GM19238 (cell line): ENCODE data around the gene KNSTRN.

Experiments
- DNase-seq: peaks from one replicate; pipeline ENCODE4 v3.0.0; 2011; ENCODE audit warnings: low spot score; ENCODE audit not compliant: insufficient read length

The KNSTRN gene

DNA sequence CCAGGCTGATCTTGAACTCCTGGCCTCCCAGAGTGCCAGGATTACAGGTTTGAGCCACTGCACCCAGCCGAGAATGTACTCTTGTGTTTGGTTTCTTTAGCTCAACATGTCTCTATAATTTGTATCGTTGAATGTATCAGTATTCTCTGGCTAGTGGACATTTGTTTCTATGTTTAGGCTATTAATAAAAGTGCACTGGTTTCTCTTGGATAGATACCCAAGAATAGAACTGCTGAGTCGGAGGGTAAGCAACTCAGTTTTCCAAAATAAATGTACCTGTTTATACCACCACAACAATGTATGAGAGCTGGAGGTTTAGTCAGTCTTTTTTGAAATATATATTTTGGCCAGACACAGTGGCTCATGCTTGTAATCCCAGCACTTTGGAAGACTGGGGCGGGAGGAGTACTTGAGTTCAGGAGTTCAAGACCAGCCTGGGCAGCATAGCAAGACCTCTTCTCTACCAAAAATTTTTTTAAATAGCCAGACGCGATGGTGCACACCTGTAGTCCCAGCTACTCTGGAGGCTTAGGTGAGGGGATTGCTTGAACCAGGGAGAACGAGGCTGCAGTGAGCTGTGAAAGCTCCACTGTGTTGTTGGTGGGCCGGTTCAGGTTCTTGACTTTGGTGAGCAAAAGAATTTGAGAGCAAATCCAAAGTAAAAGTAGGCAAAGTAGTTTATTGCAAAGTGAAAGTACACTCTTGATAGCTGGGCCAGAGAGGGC is 15.3 kb downstream of the KNSTRN start:
- DNase-seq, result no peak

DNA sequence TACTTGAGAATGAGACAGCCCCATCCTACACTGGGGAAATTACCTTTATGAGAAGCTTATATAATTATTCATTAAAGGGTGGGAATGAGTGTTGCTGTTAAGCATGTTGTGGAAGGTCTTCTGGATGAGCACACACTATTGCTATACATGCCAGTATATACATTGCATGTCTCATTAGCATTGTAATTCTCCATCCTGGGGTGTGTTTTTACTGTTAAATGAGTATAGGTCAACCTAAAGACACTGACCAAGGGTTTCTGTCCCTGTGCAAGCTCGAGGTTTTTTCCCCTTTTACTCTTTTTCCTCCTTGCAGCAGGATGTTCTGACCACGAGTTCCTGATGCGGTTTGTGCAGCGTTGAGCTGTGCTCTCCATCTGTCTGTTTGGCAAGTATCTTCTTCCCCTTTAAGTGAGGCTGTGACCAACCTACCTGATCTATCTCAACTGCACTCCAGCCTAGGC is 15.9 kb downstream of the KNSTRN start:
- no peak for DNase-seq

DNA sequence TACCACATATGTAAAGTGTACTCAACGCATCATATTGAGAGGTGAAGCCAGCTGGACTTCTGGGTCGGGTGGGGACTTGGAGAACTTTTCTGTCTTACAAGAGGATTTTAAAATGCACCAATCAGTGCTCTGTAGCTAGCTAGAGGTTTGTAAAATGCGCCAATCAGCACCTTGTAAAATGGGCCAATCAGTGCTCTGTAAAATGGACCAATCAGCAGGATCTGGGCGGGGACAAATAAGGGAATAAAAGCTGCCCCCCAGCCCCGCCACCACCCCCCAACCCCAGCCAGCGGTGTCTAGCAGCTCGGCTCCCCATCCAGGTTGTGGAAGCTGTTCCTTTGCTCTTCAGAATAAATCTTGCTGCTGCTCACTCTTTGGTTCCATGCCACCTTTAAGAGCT is 16.8 kb downstream of the KNSTRN start:
- DNase-seq, result no peak

- peak; percentile 97 for DNase-seq
Measured at GRCh38 chr15:40405501-40406381, 23.2 kb downstream of the KNSTRN start, which contains the start of gene IVD. IVD (plus strand) TSS chr15:40405795; CDS start chr15:40405828, 33 bp downstream.

DNA sequence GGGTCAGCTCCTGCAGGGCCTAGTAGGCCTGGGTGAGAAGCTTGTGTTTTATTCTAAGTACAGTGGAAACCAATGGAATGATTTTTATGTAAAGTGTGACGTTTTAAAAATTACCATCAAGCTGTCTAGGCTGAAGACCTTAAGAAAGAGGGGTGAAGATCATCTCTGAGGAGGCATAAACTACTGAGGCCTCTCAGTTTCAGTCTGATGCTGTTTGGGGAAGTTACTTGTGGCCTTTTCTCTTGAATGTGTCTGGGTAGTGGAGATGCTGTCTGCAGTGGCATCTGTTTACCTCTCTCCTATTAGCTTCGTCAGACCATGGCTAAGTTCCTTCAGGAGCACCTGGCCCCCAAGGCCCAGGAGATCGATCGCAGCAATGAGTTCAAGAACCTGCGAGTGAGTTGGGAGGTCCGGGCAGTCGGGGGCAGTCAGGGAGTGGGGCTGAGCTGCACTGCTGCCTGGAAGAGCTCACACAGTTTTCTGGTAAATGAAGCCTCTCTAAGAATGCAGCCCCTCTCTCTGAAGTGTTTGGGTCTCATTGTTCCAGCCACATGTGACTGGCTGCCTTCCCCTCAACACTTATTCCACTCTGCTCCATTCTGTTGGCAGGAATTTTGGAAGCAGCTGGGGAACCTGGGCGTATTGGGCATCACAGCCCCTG is 24.9 kb downstream of the KNSTRN start:
- peak; percentile 70 for DNase-seq

DNA sequence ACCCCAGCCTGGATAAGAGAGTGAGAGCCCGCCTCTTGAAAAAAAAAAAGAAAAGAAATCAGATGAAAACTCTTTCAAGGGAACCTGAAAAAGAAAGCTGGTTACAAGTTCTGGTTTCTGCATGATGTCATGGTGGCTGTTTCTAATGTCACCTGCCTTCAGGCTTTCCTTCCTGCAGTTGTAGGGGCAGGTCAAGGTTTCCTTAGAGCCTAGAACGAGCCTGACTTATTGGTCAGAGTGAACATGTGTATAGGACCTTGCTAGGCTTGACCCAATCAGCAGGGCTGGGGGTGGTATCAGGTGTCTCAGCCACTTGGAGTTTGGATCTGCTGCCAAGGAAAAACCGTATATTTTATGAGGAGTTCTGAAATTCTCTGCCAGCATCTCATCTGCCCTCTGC is 26.8 kb downstream of the KNSTRN start:
- peak; percentile 69 for DNase-seq

- DNase-seq, result no peak
Measured at GRCh38 chr15:40410476-40410875, 28.0 kb downstream of the KNSTRN start.

DNA sequence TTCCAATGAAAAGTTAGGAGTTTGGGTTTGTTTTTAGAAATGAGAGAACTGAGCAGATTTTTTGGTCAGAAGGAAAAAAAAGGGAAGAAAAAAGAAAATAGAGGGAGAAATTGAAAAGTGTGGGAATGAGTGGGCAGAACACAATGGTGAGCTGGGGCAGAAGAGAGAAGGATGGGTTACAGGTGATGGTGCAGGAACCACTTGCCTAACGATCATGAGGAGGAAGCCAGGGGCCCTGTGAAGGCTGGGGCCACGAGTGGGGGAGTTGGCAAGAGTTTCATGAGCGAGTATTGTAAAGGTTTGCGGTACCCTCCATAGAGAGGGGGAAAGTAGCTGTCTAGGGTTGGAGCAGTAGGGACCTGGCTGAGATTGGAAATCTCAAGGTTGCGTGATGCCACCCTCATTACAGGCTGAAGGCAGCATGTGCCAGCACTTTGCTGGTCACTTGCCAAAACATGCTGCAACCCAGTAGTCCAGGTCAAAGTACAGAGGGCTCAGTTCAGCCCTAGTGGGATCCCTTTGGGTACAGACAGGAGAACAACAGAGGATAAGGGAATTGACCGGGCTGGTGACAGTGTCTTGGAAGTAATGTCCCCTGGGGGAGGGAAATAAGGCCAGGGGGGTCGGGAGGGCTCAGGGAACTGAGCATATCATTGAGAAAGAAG is 29.7 kb downstream of the KNSTRN start:
- DNase-seq, result no peak

DNA sequence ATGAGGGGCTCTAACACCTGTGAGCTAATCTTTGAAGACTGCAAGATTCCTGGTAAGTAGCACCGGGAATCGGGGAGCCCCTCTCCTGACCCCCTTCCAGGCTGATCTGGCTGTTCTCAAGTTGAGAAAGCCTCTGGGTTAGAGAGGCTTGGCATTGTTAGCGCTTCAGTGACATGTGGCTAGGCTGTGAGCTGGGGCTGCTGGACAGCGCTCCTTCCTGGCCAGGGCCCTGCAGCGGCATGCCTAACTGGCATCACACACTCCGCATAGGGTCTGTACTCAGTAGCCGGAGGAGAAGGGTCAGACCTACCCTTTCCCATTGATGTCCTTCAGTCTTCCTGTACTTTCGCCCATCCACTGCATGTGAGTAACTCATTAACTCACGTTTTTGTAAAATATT is 30.5 kb downstream of the KNSTRN start:
- DNase-seq, result no peak

DNA sequence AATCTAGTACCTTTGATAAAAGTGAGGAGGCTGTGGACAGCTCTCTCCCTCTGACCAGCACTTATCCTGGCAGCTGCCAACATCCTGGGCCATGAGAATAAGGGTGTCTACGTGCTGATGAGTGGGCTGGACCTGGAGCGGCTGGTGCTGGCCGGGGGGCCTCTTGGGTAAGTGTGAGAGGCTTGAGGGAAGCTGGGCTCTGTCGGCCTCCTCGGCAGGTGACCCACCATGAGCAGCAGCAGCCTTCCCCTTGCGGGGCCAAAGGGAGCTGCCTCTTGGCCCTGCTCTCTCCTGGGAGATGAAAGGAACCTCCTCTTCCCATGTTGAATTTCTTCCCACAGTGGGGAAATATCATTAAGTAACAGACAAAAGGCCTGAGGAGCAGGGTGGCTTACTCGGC is 32.3 kb downstream of the KNSTRN start:
- DNase-seq, result no peak

DNA sequence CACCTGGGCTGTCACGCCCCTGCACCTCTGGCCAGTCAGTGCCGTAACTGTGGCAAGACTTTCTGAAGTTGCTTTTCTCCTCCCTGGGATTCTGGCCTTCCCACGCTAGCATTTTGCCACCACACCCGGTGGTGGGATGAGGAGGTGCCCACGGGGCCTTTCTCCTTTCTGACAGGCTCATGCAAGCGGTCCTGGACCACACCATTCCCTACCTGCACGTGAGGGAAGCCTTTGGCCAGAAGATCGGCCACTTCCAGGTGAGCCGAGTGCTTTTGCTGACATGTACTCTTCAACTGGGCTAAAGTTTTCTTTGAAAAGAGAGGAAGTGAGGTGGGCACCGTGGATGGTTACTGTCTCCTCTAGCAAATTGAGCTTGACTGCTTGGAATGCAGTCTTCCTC is 32.7 kb downstream of the KNSTRN start:
- DNase-seq, result no peak

DNA sequence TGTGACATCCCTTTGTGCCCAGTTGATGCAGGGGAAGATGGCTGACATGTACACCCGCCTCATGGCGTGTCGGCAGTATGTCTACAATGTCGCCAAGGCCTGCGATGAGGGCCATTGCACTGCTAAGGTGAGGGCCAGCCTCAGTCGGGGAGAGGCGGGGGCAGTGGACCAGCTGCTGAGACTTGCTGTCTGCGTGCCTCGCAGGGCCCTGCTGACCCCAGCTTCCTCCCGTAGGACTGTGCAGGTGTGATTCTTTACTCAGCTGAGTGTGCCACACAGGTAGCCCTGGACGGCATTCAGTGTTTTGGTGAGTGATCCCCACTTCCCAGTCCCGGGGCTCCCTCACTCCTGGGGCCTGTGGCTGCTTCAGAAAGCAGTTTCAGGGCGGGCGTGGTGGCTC is 33.5 kb downstream of the KNSTRN start:
- no peak for DNase-seq

DNA sequence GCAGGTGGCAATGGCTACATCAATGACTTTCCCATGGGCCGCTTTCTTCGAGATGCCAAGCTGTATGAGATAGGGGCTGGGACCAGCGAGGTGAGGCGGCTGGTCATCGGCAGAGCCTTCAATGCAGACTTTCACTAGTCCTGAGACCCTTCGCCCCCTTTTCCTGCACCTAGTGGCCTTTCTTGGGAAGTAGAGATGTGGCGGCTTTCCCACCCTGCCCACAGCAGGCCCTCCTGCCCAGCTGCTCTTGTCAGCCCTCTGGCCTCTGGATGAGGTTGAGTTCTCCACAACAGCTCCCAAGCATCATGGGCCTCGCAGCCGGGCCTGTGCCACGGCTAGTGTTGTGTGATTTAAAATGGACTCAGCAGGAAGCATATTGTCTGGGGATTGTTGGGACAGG is 35.6 kb downstream of the KNSTRN start:
- no peak for DNase-seq

DNA sequence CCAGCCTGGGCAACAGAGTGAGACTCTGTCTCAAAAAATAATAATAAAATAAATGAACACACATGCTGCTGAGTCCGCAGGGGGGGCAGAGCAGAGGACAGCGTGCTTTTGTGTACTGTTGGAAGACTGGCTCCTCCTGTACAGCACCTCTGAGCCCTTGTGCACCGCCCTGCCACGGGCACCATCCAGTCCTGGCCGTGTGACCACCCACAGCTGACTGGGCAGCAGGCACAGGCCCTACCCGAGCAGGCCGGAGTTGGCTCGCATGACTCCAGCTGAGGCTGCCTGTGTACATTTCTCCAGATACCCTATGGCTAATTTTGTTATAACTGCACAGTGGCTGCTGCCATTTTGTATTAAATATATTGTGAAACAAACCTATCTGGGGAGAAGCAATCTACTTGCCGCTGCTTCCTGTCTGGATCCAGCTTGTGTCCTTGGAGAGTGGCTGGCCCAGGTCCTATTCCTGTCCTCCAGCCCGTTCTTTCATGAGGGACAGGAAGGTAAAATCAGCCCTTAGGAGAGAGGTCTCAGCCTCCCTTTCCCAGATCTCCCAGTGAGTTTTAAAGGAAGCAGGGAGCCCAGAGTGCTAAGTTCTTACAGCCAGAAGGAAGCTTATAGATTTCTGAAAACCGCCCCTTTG is 37.7 kb downstream of the KNSTRN start:
- no peak for DNase-seq

DNA sequence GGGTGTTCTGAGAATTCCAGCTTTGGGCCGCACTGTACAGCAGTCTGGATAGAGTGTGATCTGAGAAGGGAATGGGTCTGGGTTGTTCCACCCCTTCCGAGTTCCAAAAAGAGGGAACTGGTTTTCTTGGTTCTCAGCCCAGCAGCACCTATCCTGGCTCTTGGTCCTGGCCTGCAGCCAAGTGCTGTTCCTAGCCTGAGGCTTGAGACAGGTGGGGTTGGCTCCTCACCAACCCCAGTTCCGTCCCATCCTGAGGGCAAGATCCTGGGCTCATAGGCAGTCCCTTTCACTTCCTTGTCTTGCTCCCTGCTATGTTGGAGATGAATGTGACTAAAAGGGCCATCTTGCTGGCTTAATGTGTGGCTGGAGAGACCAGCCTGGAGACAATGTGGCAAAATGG is 38.3 kb downstream of the KNSTRN start:
- no peak for DNase-seq

- peak; percentile 87 for DNase-seq
Measured at GRCh38 chr15:40421246-40422157, 39.0 kb downstream of the KNSTRN start.

GRCh38 chr15:40424483-40425115 is 42.1 kb downstream of the KNSTRN start:
- no peak for DNase-seq

DNA sequence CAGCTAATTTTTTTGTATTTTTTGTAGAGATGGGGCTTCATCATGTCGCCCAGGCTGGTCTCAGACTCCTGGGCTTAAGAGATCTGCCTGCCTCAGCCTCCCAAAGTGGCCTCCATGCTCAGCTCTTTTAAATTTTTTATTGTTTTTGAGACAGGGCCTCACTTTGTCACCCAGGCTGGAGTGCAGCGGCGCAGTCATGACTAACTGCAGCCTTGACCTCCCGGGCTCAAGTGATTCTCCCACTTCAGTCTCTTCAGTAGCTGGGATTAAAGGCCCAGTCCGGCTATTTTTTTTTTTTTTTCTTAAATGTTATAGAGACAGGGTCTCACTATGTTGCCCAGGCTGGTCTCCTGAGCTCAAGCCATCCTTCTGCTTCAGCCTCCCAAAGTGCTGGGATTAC is 43.2 kb downstream of the KNSTRN start:
- DNase-seq, result no peak

- DNase-seq, result no peak
Measured at GRCh38 chr15:40427188-40427587, 44.7 kb downstream of the KNSTRN start.
